SU-DHL-6 (cell line): ENCODE measurements around the gene ATP11A.

Experiments used
- H2AFZ ChIP-seq: fragments of 200-600 bp; sonication (generic); 2 replicates; pipeline ENCODE4 v1.6.1; 2014; ENCODE audit warnings: low read depth, mild to moderate bottlenecking, moderate library complexity, mixed read lengths, antibody characterized with exemption, low read length; ENCODE audit not compliant: severe bottlenecking
- H3F3A ChIP-seq: fragments of 200-600 bp; shearing (Covaris generic); 2 replicates; pipeline ENCODE4 v1.6.0; 2016; ENCODE audit warnings: antibody characterized with exemption, mild to moderate bottlenecking; ENCODE audit not compliant: insufficient read depth
- H3K27ac ChIP-seq: fragments of 200-600 bp; sonication (generic); 2 replicates; pipeline ENCODE4 v1.5.1; 2016; ENCODE audit warnings: low read depth, mild to moderate bottlenecking, low read length, moderate library complexity, mixed read lengths
- H3K27me3 ChIP-seq: fragments of 200-600 bp; sonication (generic), shearing (Covaris generic); 2 replicates; pipeline ENCODE4 v1.6.0; 2014; ENCODE audit warnings: mild to moderate bottlenecking, low read length
- H3K36me3 ChIP-seq: fragments of 200-600 bp; sonication (generic); 2 replicates; pipeline ENCODE4 v1.6.1; 2014; ENCODE audit warnings: mild to moderate bottlenecking, low read length, mixed read lengths
- H3K4me2 ChIP-seq: fragments of 300-600, 200-600 bp; shearing (Covaris generic), sonication (generic); 2 replicates; pipeline ENCODE4 v1.6.0; 2014; ENCODE audit warnings: low read length, low read depth, mild to moderate bottlenecking; ENCODE audit not compliant: poor library complexity, severe bottlenecking
- H3K4me3 ChIP-seq: fragments of 200-600 bp; sonication (generic); 2 replicates; pipeline ENCODE4 v1.5.1; 2014; ENCODE audit warnings: antibody characterized with exemption, low read length, mild to moderate bottlenecking, mixed read lengths; ENCODE audit not compliant: insufficient read depth, poor library complexity, severe bottlenecking
- H3K79me2 ChIP-seq: fragments of 200-600 bp; sonication (generic); 2 replicates; pipeline ENCODE4 v1.6.1; 2014; ENCODE audit warnings: mild to moderate bottlenecking, low read length, moderate library complexity; ENCODE audit not compliant: insufficient read depth
- H3K9ac ChIP-seq: fragments of 200-600 bp; sonication (generic); 2 replicates; pipeline ENCODE4 v1.7.0; 2014; ENCODE audit warnings: mild to moderate bottlenecking, low read length
- H3K9me2 ChIP-seq: fragments of 200-600 bp; sonication (generic); replicated peaks from 2 replicates; pipeline ENCODE4 v1.6.1; 2014; ENCODE audit warnings: low read length; ENCODE audit not compliant: insufficient read depth
- H3K9me3 ChIP-seq: fragments of 200-600 bp; sonication (generic); 2 replicates; pipeline ENCODE4 v1.6.1; 2014; ENCODE audit warnings: low read length, mixed read lengths; ENCODE audit not compliant: insufficient read depth
- H4K20me1 ChIP-seq: fragments of 200-600 bp; sonication (generic); 2 replicates; pipeline ENCODE4 v1.6.1; 2014; ENCODE audit warnings: low read depth, mild to moderate bottlenecking, antibody characterized with exemption, low read length, moderate library complexity, mixed read lengths
- EZH2phosphoT487 ChIP-seq: fragments of 200-600 bp; sonication (generic), shearing (Covaris generic); conservative IDR thresholded peaks from 2 replicates; pipeline ENCODE4 v1.6.1; 2018; ENCODE audit warnings: mild to moderate bottlenecking, antibody characterized with exemption, low read length, moderate library complexity, mixed read lengths
- TF ChIP-seq, protein P1 (sequence below): fragments of 200-600 bp; sonication (generic); IDR thresholded peaks from one replicate; pipeline ENCODE4 v1.5.1; 2017; ENCODE audit warnings: antibody characterized with exemption, mild to moderate bottlenecking, low read length, moderate library complexity; ENCODE audit not compliant: insufficient read depth, poor library complexity, severe bottlenecking

The ATP11A gene

DNA sequence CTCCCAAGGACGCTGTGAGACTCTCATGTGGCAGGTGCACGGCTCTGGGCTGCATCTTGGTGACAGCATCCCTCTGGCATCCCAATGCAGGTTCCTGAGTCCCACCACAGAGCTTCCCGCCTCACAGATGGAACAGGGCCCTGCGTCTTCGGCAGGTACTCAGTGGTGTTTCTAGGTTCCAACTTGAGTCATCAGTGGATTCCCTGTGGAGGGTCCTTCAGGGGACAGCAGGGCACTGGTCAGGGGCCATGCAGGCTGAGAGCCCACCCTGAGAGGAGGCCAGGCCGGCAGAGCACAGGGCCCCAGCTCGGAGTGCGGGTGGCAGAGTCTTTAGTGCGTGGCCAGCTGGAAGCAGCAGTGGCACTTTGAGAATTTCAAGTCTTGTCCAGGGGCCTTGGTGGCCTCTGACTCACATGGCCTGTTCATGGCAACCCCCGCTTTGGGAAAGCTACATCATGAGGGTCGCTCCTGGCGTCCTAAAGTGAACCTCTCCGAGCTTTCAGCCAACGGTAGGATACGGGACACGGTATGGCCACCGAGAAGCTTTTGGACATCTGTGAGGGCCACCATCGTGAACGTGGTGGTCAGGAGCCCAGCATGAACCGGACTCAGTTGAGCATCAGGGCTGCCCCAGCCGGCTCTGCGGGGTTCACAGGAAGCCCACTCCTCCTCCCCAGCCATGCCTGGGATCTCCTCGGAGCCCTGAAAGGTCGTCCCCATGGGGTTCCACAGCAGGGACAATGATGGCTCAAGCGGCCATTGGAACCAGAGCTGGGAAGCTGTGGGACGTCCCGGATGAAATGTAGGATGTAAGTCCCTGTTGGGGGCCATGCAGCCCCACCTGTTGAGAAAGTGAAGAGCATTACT, 207.1 kb downstream of the ATP11A start:
- no peak overlapping the region for H3K4me2 ChIP-seq
- H3K36me3 ChIP-seq = no peaks in the 10 kb centered on the region
- H3K4me3 ChIP-seq = no peak overlapping the region
- no peaks in the 10 kb centered on the region for H3K27me3 ChIP-seq
- TF ChIP-seq EZH2phosphoT487 = no peak
- TF ChIP-seq, protein P1, sequence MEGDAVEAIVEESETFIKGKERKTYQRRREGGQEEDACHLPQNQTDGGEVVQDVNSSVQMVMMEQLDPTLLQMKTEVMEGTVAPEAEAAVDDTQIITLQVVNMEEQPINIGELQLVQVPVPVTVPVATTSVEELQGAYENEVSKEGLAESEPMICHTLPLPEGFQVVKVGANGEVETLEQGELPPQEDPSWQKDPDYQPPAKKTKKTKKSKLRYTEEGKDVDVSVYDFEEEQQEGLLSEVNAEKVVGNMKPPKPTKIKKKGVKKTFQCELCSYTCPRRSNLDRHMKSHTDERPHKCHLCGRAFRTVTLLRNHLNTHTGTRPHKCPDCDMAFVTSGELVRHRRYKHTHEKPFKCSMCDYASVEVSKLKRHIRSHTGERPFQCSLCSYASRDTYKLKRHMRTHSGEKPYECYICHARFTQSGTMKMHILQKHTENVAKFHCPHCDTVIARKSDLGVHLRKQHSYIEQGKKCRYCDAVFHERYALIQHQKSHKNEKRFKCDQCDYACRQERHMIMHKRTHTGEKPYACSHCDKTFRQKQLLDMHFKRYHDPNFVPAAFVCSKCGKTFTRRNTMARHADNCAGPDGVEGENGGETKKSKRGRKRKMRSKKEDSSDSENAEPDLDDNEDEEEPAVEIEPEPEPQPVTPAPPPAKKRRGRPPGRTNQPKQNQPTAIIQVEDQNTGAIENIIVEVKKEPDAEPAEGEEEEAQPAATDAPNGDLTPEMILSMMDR = no peak
- H3K9me3 ChIP-seq = no peaks in the 10 kb centered on the region
- no peaks in the 10 kb centered on the region for H3K9me2 ChIP-seq
- no peaks in the 10 kb centered on the region for H4K20me1 ChIP-seq
- H2AFZ ChIP-seq = no peak overlapping the region
- no peak overlapping the region for H3K9ac ChIP-seq
- no peaks in the 10 kb centered on the region; the same call in 1 of the 2 replicates for H3F3A ChIP-seq
- H3K27ac ChIP-seq = no peak overlapping the region
- H3K79me2 ChIP-seq = no peaks in the 10 kb centered on the region

DNA sequence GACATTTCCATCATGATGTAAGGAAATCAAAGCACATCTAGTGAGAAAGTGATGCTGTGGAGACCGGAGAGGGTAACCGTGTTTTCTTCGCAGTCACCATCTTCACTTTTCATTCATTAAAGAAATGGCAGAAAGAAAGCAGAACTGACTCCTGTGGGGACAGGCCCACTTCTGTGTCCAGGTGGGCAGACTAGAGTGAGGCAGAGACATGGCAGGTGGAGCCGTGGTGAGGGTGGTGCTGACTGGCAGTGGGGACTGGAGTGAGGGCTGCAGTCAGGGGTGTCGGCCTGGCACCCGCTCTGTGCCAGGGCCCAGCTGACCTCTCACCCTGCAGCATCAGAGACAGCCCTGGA, 207.7 kb downstream of the ATP11A start:
- no peak overlapping the region for H3K27ac ChIP-seq
- H3K9me3 ChIP-seq = no peaks in the 10 kb centered on the region
- no peak overlapping the region for H3K9ac ChIP-seq
- TF ChIP-seq, protein P1 = no peak
- TF ChIP-seq EZH2phosphoT487 = no peak
- H4K20me1 ChIP-seq = no peaks in the 10 kb centered on the region
- H2AFZ ChIP-seq = no peak overlapping the region
- H3K9me2 ChIP-seq = no peaks in the 10 kb centered on the region
- H3K4me3 ChIP-seq = no peak overlapping the region
- no peaks in the 10 kb centered on the region for H3K79me2 ChIP-seq
- H3F3A ChIP-seq = no peaks in the 10 kb centered on the region; the same call in 1 of the 2 replicates
- no peaks in the 10 kb centered on the region for H3K27me3 ChIP-seq
- no peak overlapping the region for H3K4me2 ChIP-seq
- H3K36me3 ChIP-seq = no peaks in the 10 kb centered on the region

DNA sequence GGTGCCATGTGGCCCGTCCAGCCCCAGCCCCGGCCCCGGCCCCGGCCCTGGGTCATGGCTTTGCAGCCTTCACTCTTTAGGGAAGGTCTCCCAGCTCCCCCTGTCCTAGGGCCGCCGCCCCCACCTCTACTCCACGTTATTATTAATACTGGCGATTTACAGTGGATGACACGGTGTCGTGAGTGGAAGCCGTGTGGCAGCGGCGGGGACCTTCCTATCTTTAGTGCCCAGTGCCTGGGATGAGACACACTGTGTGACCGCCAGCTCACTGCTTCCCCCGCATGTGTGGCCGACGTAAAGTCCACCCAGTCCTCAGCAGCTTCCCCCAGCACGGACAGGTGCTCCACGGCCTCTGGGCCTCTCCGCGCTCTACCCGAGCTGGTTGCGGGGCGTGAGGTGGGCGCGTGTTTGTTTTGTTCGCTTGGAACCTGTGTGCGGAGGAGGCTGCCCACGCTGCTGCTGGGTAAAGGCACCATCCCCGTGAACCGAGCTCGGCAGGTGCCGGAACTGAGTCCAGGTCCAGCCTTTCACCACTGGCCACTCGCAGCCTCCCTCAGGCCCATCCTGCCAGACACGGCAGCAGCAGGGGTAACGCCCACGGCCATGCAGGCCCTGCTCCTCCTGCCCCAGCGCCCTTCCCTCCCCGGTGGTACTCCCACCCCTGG, 208.2 kb downstream of the ATP11A start:
- TF ChIP-seq, protein P1 = no peak
- Histone ChIP-seq H3K79me2 (no peaks in the 10 kb centered on the region), H3K9me2 (no peaks in the 10 kb centered on the region), H4K20me1 (no peaks in the 10 kb centered on the region), H3K27me3 (no peaks in the 10 kb centered on the region), H3K4me2 (no peak overlapping the region), H3K36me3 (no peaks in the 10 kb centered on the region), H2AFZ (no peak overlapping the region), H3K9me3 (no peaks in the 10 kb centered on the region), H3F3A (no peaks in the 10 kb centered on the region; the same call in 1 of the 2 replicates), H3K27ac (no peak overlapping the region), H3K4me3 (no peak overlapping the region), H3K9ac (no peak overlapping the region)
